ENCODE measurements around the gene PHLPP2. TPM values are rescaled to one million over a fixed set of nuclear protein-coding genes. Genes with fewer than 3 reads are reported as not detected.

The PHLPP2 gene
- total RNA-seq (2022) (10.5 and 10.9 TPM in 2 replicates), Bru-seq, nascent RNA (percentile 71 among the genes with signal in this experiment), BruChase-seq, experiment 1, labeled RNA remaining after a 6-hour chase (percentile 57 among the genes with signal in this experiment), BruChase-seq, experiment 2, labeled RNA remaining after a 2-hour chase (percentile 72 among the genes with signal in this experiment)
- long read RNA-seq, full-length matches to known transcripts: 2 of 14 reads
- long read RNA-seq, partial matches to known transcripts: 2 of 14 reads
- long read RNA-seq, other reads (novel, unspliced or antisense): 10 of 14 reads

- TSS peak; percentile 46 for BruUV-seq (replicated peaks)
- Mint-ChIP-seq H3K9me3 (ENCODE audit: unreplicated experiment) (no peaks in the 10 kb centered on the region), H3K27ac (ENCODE audit: low read depth, unreplicated experiment) (no peak within 1 kb of the TSS), H3K27me3 (ENCODE audit: insufficient read depth, unreplicated experiment) (no peaks in the 10 kb centered on the region), H3K4me1 (ENCODE audit: insufficient read depth, unreplicated experiment) (peaks cover 5% of the 10 kb centered on the region), H3K36me3 (ENCODE audit: insufficient read depth, unreplicated experiment) (peaks cover 24% of the 10 kb centered on the region), H3K4me3 (ENCODE audit: unreplicated experiment) (peak within 1 kb of the TSS; percentile 96)
- no peak for TF ChIP-seq CTCF (IDR thresholded peaks at IDR 0.05; ENCODE audit: unreplicated experiment)
- POLR2A ChIA-PET: interaction anchor here (0.6 to 3.4 kb wide), 13 partner anchors 10 to 239 kb away, joined by 3 to 47 read pairs (median 3); partner anchors contain the start of genes AP1G1 and ZNF821
- intact Hi-C loops (cut with micrococcal nuclease): no loop called here
- CTCF ChIA-PET: interaction anchor here (1.4 kb wide), 1 partner anchor 21 kb away, joined by 5 read pairs; no protein-coding TSS in a partner anchor
- DNase-seq (ENCODE audit: unreplicated experiment): no peak
Observed at GRCh38 chr16:71724320-71724751, at the start of gene PHLPP2. TSS of gene PHLPP2 (minus strand) at chr16:71724701. CDS start at chr16:71714795, 9,906 bp downstream.

GRCh38 chr16:71771571-71771970 is 47.1 kb upstream of the PHLPP2 start:
- no peak for DNase-seq (ENCODE audit: unreplicated experiment)
- intact Hi-C loops (cut with micrococcal nuclease): no loop called here
- Mint-ChIP-seq H3K4me3 (ENCODE audit: unreplicated experiment) (no peak overlapping the region), H3K36me3 (ENCODE audit: insufficient read depth, unreplicated experiment) (peaks cover 89% of the 10 kb centered on the region), H3K27ac (ENCODE audit: low read depth, unreplicated experiment) (no peak overlapping the region), H3K9me3 (ENCODE audit: unreplicated experiment) (peaks cover 6% of the 10 kb centered on the region), H3K27me3 (ENCODE audit: insufficient read depth, unreplicated experiment) (no peaks in the 10 kb centered on the region), H3K4me1 (ENCODE audit: insufficient read depth, unreplicated experiment) (no peaks in the 10 kb centered on the region)
- ChIA-PET POLR2A (interaction anchor here (1.6 kb wide), 1 partner anchor 48 kb away, joined by 4 read pairs; no protein-coding TSS in a partner anchor), CTCF (interaction anchor here (0.6 kb wide), 1 partner anchor 29 kb away, joined by 5 read pairs; no protein-coding TSS in a partner anchor)
- BruUV-seq (replicated peaks): no TSS peak
- TF ChIP-seq CTCF (IDR thresholded peaks at IDR 0.05; ENCODE audit: unreplicated experiment): no peak

GRCh38 chr16:71769222-71769621 is 44.7 kb upstream of the PHLPP2 start:
- DNase-seq (ENCODE audit: unreplicated experiment): no peak
- no peak overlapping the region for H3K4me3 Mint-ChIP-seq (ENCODE audit: unreplicated experiment)
- ChIA-PET CTCF (interaction anchor here (0.5 kb wide), 1 partner anchor 1186 kb away, joined by 3 read pairs; no protein-coding TSS in a partner anchor), POLR2A (no interaction called here)
- no peaks in the 10 kb centered on the region for H3K27me3 Mint-ChIP-seq (ENCODE audit: insufficient read depth, unreplicated experiment)
- no peaks in the 10 kb centered on the region for H3K4me1 Mint-ChIP-seq (ENCODE audit: insufficient read depth, unreplicated experiment)
- BruUV-seq (replicated peaks): no TSS peak
- H3K9me3 Mint-ChIP-seq (ENCODE audit: unreplicated experiment): peaks cover 6% of the 10 kb centered on the region
- intact Hi-C loops (cut with micrococcal nuclease): loop anchor here (10.0 kb wide), 1 partner anchor 76 kb away; the partner anchor contains the start of gene ATXN1L
- TF ChIP-seq CTCF (IDR thresholded peaks at IDR 0.05; ENCODE audit: unreplicated experiment): no peak
- peaks cover 83% of the 10 kb centered on the region for H3K36me3 Mint-ChIP-seq (ENCODE audit: insufficient read depth, unreplicated experiment)
- no peak overlapping the region for H3K27ac Mint-ChIP-seq (ENCODE audit: low read depth, unreplicated experiment)

GRCh38 chr16:71767060-71767900 is 42.8 kb upstream of the PHLPP2 start:
- no peak overlapping the region for H3K4me3 Mint-ChIP-seq (ENCODE audit: unreplicated experiment)
- BruUV-seq (replicated peaks): no TSS peak
- no peaks in the 10 kb centered on the region for H3K27me3 Mint-ChIP-seq (ENCODE audit: insufficient read depth, unreplicated experiment)
- H3K27ac Mint-ChIP-seq (ENCODE audit: low read depth, unreplicated experiment): no peak overlapping the region
- CTCF ChIA-PET: interaction anchor here (0.6 to 1.1 kb wide), 2 partner anchors 8 to 194 kb away, joined by 3 read pairs; no protein-coding TSS in a partner anchor
- DNase-seq (ENCODE audit: unreplicated experiment): no peak
- H3K9me3 Mint-ChIP-seq (ENCODE audit: unreplicated experiment): peaks cover 6% of the 10 kb centered on the region
- peaks cover 87% of the 10 kb centered on the region for H3K36me3 Mint-ChIP-seq (ENCODE audit: insufficient read depth, unreplicated experiment)
- POLR2A ChIA-PET: interaction anchor here (0.6 kb wide), 1 partner anchor 274 kb away, joined by 3 read pairs; no protein-coding TSS in a partner anchor
- TF ChIP-seq CTCF (IDR thresholded peaks at IDR 0.05; ENCODE audit: unreplicated experiment): no peak
- intact Hi-C loops (cut with micrococcal nuclease): loop anchor here (10.0 kb wide), 1 partner anchor 78 kb away; the partner anchor contains the start of gene ATXN1L
- no peaks in the 10 kb centered on the region for H3K4me1 Mint-ChIP-seq (ENCODE audit: insufficient read depth, unreplicated experiment)

Measured in MCF 10A (cell line).